Pancreas (tissue), 10 donors: ENCODE measurements around the gene FATE1. TPM values are rescaled to one million over a fixed set of nuclear protein-coding genes. Genes with fewer than 3 reads are reported as not detected.

Experiments used
- ATAC-seq, 4 donors: fragments of 200-7000 bp; cut with Tn5 transposase; one replicate each; pipeline versions ENCODE4 v1.8.0 to v1.9.1; 2020; ENCODE audit warnings: mild to moderate bottlenecking in 4 of 4, moderate library complexity in 4 of 4
- DNase-seq, 6 donors: peaks; one replicate each; pipeline ENCODE4 v3.0.0-alpha.2; 2020
- FAIRE-seq: peaks from 2 replicates; lab custom pipeline; 2012; peaks lifted over from hg19 to GRCh38; lab: Jason Lieb, UNC
- H3K27ac ChIP-seq, 4 donors: fragments of 200-600 bp; sonication (generic); 1 replicate in 3 of 4; 2 replicates in 1 of 4; pipeline versions ENCODE4 v1.5.0 to v1.8.0; 2020
- H3K27me3 ChIP-seq, 4 donors: fragments of 200-600 bp; one replicate each; pipeline ENCODE4 v1.8.0; 2021
- H3K36me3 ChIP-seq, 3 donors: fragments of 200-600 bp; sonication (generic) in 1 of 3; one replicate each; pipeline versions ENCODE4 v1.5.0 to v1.8.0; 2020 to 2021
- H3K4me1 ChIP-seq, 3 donors: fragments of 200-600 bp; one replicate each; pipeline ENCODE4 v1.8.0; 2021
- H3K4me3 ChIP-seq, 4 donors: fragments of 200-600 bp; sonication (generic) in 2 of 4; one replicate each; pipeline versions ENCODE4 v1.5.0 to v1.8.0; 2020 to 2021
- H3K9me3 ChIP-seq, 4 donors: fragments of 200-600 bp; one replicate each; pipeline ENCODE4 v1.8.0; 2021
- WGBS, 2 donors: extraction: QIAGEN DNeasy Blood & Tissue Kit; methylation state at CpG; one replicate each; pipeline ENCODE4 v1.1.7; 2013; 5-methylcytosine and 5-hydroxymethylcytosine counted together
- intact Hi-C, 3 donors: fragments of 100-400 bp; cut with DNase I; formaldehyde crosslinking; loops; one replicate each; pipeline versions ENCODE4 v1.11.1 to v1.14.2; 2022
- polyA plus RNA-seq, 2 donors: library from polyadenylated mRNA; stranded (reverse); fragments of 200-250 nt; gene quantifications; one replicate each; pipeline ENCODE4 v1.2.3, GENCODE V29; 2013
- total RNA-seq, 6 donors: library from RNA; stranded (reverse); fragmentation: NEBNext Ultra II Directional in 4 of 6; extraction: Animal tissue kit (Norgen Biotek cat#: 25700) in 4 of 6; gene quantifications; one replicate each; pipeline versions ENCODE4 v1.2.1 to v1.2.4, GENCODE V29; 2021 to 2023
- TF ChIP-seq, protein P1 (sequence below), 4 donors: fragments of 200-600 bp; sonication (generic) in 3 of 4; IDR thresholded peaks; one replicate each; pipeline versions ENCODE4 v1.5.0 to v1.8.0; 2021; ENCODE audit warnings: antibody characterized with exemption in 4 of 4
- donor health status: healthy with polysubstance abuse.
- donor health status: DM: no; HTN: no; CAD: no; lungs with moderate emphysema.
- donor health status: DM: no; HTN: no; CAD: no.
- donor health status: control.
- donor health status: control.
- donor health status: Bipolar disorder and iron deficiency.
- donor health status: DM: yes; HTN: yes; CAD: no.
- donor health status: DM: no; HTN: no; CAD: no.
- donor health status: DM: no; HTN: no; CAD: no.
- donor health status: DM: yes; HTN: yes; CAD: no.

The FATE1 gene
- total and polyA plus RNA-seq, 8 donors = 0.07 TPM; not detected in 7

DNA sequence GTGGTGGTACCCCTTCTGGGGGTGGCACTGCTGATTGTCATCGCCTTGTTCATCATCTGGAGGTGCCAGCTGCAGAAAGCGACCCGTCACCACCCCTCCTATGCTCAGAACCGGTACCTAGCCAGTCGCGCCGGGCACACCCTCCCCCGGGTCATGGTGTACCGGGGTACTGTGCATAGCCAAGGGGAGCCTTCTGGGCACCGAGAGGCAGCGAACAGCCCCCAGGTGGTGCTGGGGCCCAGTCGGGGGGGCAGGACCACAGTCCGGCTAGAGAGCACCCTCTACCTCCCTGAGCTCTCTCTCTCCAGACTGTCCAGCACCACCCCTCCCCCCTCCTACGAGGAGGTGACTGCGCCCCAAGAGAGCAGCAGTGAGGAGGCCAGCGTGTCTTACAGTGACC, 15.3 kb upstream of the FATE1 start:
- no peak for DNase-seq
- H3K9me3 ChIP-seq = no peaks in the 10 kb centered on the region
- H3K27ac ChIP-seq = no peak overlapping the region
- WGBS, 2 donors = 79 to 87% methylated on average over 15 to 16 of the region's 16 CpGs
- H3K27me3 ChIP-seq = no peaks in the 10 kb centered on the region
- no peak for ATAC-seq
- H3K4me1 ChIP-seq = no peaks in the 10 kb centered on the region
- H3K36me3 ChIP-seq = no peaks in the 10 kb centered on the region
- no peak overlapping the region for H3K4me3 ChIP-seq
- FAIRE-seq = no peak
- TF ChIP-seq, protein P1, sequence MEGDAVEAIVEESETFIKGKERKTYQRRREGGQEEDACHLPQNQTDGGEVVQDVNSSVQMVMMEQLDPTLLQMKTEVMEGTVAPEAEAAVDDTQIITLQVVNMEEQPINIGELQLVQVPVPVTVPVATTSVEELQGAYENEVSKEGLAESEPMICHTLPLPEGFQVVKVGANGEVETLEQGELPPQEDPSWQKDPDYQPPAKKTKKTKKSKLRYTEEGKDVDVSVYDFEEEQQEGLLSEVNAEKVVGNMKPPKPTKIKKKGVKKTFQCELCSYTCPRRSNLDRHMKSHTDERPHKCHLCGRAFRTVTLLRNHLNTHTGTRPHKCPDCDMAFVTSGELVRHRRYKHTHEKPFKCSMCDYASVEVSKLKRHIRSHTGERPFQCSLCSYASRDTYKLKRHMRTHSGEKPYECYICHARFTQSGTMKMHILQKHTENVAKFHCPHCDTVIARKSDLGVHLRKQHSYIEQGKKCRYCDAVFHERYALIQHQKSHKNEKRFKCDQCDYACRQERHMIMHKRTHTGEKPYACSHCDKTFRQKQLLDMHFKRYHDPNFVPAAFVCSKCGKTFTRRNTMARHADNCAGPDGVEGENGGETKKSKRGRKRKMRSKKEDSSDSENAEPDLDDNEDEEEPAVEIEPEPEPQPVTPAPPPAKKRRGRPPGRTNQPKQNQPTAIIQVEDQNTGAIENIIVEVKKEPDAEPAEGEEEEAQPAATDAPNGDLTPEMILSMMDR (IDR thresholded peaks at IDR 0.05) = no peak
- intact Hi-C loops = no loop called here

DNA sequence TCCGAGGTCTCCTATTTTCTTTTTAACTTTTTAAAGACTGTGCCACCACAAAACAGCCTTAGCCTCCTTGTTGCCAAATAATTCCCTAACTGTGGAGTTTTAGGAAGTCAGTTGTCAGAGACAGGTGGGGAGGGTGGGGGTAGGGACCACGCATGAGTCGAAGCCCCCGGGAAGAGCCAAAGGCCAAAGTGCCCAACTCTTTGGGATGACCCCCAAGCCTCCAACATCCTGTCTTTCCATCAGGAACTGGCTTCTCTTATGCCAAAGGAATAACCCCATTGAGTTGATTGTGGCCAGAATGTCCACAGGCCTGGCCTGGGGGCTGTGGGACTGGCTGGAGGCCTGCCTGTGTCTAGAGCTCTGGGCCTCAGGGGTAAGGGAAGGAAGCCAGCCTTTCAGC, 14.8 kb upstream of the FATE1 start:
- 90 to 97% methylated on average over 4 of the region's 4 CpGs for WGBS, 2 donors
- Histone ChIP-seq H3K36me3 (no peaks in the 10 kb centered on the region), H3K4me1 (no peaks in the 10 kb centered on the region), H3K4me3 (no peak overlapping the region), H3K9me3 (no peaks in the 10 kb centered on the region), H3K27me3 (no peaks in the 10 kb centered on the region), H3K27ac (no peak overlapping the region)
- intact Hi-C loops = no loop called here
- TF ChIP-seq, protein P1 (IDR thresholded peaks at IDR 0.05) = no peak
- FAIRE-seq (no peak), DNase-seq (no peak), ATAC-seq (no peak)

DNA sequence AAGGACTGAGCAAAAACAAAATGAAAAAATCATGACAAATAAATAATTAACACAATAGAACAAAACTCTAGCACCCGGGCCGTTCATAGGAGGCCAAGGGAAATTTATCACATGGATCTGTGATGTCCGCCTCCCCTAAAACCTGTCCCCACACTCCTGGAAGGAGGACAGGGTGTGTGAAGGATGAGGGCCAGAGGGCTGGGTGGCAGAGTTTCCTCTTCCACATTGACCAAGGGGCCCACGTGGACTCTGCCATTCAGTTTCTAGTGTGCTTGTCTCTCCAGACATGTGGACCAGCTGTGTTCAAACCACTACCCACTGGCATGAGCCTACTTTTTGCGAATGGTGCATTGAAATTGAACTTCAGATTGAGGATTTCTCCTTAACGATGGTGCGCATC, 14.3 kb upstream of the FATE1 start:
- no peak for FAIRE-seq
- Histone ChIP-seq H3K9me3 (no peaks in the 10 kb centered on the region), H3K36me3 (no peaks in the 10 kb centered on the region), H3K27ac (no peak overlapping the region), H3K4me3 (no peak overlapping the region), H3K4me1 (no peaks in the 10 kb centered on the region), H3K27me3 (no peaks in the 10 kb centered on the region)
- 80 to 91% methylated on average over 7 of the region's 7 CpGs for WGBS, 2 donors
- TF ChIP-seq, protein P1 (IDR thresholded peaks at IDR 0.05) = no peak
- no peak for ATAC-seq
- intact Hi-C loops = no loop called here
- no peak for DNase-seq

DNA sequence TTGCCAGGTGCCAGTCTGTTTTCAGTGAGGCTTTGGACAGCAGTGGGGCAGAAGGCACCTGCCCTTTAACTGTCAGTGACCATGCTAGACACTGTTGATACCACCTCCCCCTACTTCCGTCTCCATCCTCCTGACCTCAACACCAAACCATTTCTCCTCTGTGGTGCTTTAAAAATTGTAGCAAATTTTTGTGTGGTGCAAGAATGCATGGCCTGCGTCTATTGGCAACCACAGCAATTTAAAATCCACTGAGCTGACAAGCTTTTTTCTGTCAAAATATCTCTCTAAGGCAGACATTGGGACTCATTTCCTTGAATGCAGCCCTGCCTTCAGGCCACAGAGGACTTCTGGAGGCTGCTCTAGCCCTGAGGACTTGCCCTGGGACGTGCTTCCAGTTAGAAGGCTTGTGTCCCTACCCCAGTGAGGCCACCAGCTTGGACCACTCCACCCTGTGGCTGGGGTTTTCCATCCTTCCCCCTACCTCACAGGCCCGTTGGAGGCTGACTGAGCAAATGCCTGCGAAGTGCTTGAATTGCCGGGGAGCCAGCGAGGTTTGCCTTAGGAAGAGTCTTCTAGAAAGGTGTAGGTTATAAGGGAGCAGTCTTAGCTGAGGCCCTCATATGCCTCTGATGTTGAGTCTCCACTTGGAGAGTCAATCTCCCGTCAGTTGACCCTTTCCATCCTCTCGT, 13.7 kb upstream of the FATE1 start:
- Histone ChIP-seq H3K9me3 (no peaks in the 10 kb centered on the region), H3K27ac (no peak overlapping the region), H3K36me3 (no peaks in the 10 kb centered on the region), H3K4me1 (no peaks in the 10 kb centered on the region), H3K4me3 (no peak overlapping the region), H3K27me3 (no peaks in the 10 kb centered on the region)
- DNase-seq (no peak), FAIRE-seq (no peak), ATAC-seq (peak in 1 of 4 donors; percentile 17)
- 79 to 95% methylated on average over 9 of the region's 9 CpGs for WGBS, 2 donors
- intact Hi-C loops = no loop called here
- TF ChIP-seq, protein P1 (IDR thresholded peaks at IDR 0.05) = no peak

DNA sequence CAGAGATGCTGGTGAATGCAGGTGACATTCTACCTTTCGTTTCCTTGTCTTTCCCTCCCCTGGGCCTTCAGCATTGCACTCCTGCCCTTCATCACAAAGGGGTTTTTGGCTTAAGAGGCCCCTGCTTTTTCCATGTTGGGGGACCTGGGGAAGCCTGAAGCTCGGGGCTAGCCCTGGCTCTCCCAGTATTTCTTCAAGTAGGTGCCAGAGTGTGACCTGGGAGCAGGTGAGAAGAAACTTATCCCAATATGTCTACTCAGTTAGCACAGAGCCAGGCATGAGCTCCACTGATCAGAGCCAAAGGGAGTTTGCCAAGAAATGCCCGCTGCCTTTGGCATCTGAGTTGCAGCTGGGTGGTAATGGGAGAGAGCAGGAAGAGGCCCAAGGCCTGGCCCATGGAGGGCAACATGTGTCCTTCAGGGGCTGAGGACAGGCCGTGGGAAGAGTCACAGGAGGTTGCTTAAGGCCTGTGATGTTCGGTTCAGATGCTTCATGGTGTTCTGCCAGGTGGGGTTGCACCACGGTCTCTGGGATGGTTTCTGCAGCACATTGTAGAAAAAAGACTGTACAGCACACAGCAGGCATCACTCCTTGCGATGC, 13.0 kb upstream of the FATE1 start:
- intact Hi-C loops = no loop called here
- no peak for FAIRE-seq

More for the DNA sequence above, 13.0 kb upstream of the FATE1 start:
- Histone ChIP-seq H3K27ac (no peak overlapping the region), H3K4me3 (no peak overlapping the region), H3K36me3 (no peaks in the 10 kb centered on the region), H3K27me3 (no peaks in the 10 kb centered on the region), H3K4me1 (no peaks in the 10 kb centered on the region), H3K9me3 (no peaks in the 10 kb centered on the region)
- DNase-seq (peak in 3 of 6 donors; percentile 10 to 44 (median 38)), ATAC-seq (peak; percentile 37 to 65 (median 46))
- WGBS, 2 donors = 47 to 51% methylated on average over 7 of the region's 7 CpGs
- TF ChIP-seq, protein P1 (IDR thresholded peaks at IDR 0.05) = no peak
